AG04450 (cell line): ENCODE results near the gene WNK2. TPM values are rescaled to one million over a fixed set of nuclear protein-coding genes. Genes with fewer than 3 reads are reported as not detected.

Source experiments
- CTCF ChIA-PET: fragments of 300-600, 350-600 bp; formaldehyde crosslinking; extraction: SDS; loops from one replicate; lab custom pipeline; 2022; ENCODE audit warnings: antibody characterized with exemption, inconsistent platforms; lab: Charles Lee
- POLR2A ChIA-PET: fragments of 350-600 bp; formaldehyde crosslinking; extraction: SDS; loops from one replicate; lab custom pipeline; 2021; ENCODE audit warnings: antibody characterized with exemption, inconsistent platforms; lab: Yijun Ruan, JAX
- DNase-seq: peaks from one replicate; pipeline ENCODE4 v3.0.0-alpha.2; 2011; ENCODE audit warnings: low read depth, low spot score
- H3K27ac ChIP-seq: one replicate; pipeline ENCODE4 v1.5.1; 2012; ENCODE audit warnings: low read depth, low read length, control low read depth
- H3K27me3 ChIP-seq: one replicate; pipeline ENCODE4 v1.6.0; 2012; ENCODE audit warnings: low read length; ENCODE audit not compliant: control insufficient read depth, insufficient read depth
- H3K4me3 ChIP-seq: 2 replicates; pipeline ENCODE4 v1.5.1; 2011; ENCODE audit warnings: mild to moderate bottlenecking, low read depth, low read length, control low read depth
- H3K9me3 ChIP-seq: 2 replicates; pipeline ENCODE4 v1.5.1; 2012; ENCODE audit warnings: low read length; ENCODE audit not compliant: control insufficient read depth, insufficient read depth
- CTCF ChIP-seq: IDR thresholded peaks from 2 replicates; pipeline ENCODE4 v1.5.1; 2011; ENCODE audit warnings: low read depth, low read length, control low read depth, inconsistent platforms
- polyA plus RNA-seq: library from polyadenylated mRNA; depleted of rRNA; stranded (reverse); fragments of >200 nt; gene quantifications from 2 replicates; pipeline ENCODE4 v1.2.3, GENCODE V29; 2011

The WNK2 gene
- polyA plus RNA-seq, 1 experiment: not detected

- CTCF ChIA-PET: no interaction called here
- TF ChIP-seq CTCF: no peak
- DNase-seq: no peak
- Histone ChIP-seq H3K9me3 (no peaks in the 10 kb centered on the region), H3K27me3 (peaks cover 10% of the 10 kb centered on the region), H3K4me3 (no peak overlapping the region), H3K27ac (no peak overlapping the region)
- POLR2A ChIA-PET: no interaction called here
Measured at GRCh38 chr9:93260263-93261066, 76.5 kb downstream of the WNK2 start.

- ChIA-PET POLR2A (no interaction called here), CTCF (no interaction called here)
- Histone ChIP-seq H3K9me3 (no peaks in the 10 kb centered on the region), H3K4me3 (no peak overlapping the region), H3K27ac (no peak overlapping the region), H3K27me3 (peaks cover 10% of the 10 kb centered on the region)
- DNase-seq: no peak
- no peak for TF ChIP-seq CTCF
Measured at GRCh38 chr9:93261281-93261680, 77.3 kb downstream of the WNK2 start.

- ChIA-PET CTCF (no interaction called here), POLR2A (no interaction called here)
- H3K27ac ChIP-seq: no peak overlapping the region
- H3K4me3 ChIP-seq: no peak overlapping the region
- TF ChIP-seq CTCF: no peak
- no peaks in the 10 kb centered on the region for H3K9me3 ChIP-seq
- H3K27me3 ChIP-seq: peaks cover 10% of the 10 kb centered on the region
- DNase-seq: no peak
Measured at GRCh38 chr9:93261735-93262523, 78.0 kb downstream of the WNK2 start.

- POLR2A ChIA-PET: no interaction called here
- H3K4me3 ChIP-seq: no peak overlapping the region
- no peak for DNase-seq
- CTCF ChIA-PET: no interaction called here
- H3K27ac ChIP-seq: no peak overlapping the region
- peaks cover 10% of the 10 kb centered on the region for H3K27me3 ChIP-seq
- no peak for TF ChIP-seq CTCF
- H3K9me3 ChIP-seq: no peaks in the 10 kb centered on the region
Measured at GRCh38 chr9:93262537-93263310, 78.8 kb downstream of the WNK2 start.
